Measurements from ENCODE around the gene TNFAIP2.

Gene TNFAIP2

DNA sequence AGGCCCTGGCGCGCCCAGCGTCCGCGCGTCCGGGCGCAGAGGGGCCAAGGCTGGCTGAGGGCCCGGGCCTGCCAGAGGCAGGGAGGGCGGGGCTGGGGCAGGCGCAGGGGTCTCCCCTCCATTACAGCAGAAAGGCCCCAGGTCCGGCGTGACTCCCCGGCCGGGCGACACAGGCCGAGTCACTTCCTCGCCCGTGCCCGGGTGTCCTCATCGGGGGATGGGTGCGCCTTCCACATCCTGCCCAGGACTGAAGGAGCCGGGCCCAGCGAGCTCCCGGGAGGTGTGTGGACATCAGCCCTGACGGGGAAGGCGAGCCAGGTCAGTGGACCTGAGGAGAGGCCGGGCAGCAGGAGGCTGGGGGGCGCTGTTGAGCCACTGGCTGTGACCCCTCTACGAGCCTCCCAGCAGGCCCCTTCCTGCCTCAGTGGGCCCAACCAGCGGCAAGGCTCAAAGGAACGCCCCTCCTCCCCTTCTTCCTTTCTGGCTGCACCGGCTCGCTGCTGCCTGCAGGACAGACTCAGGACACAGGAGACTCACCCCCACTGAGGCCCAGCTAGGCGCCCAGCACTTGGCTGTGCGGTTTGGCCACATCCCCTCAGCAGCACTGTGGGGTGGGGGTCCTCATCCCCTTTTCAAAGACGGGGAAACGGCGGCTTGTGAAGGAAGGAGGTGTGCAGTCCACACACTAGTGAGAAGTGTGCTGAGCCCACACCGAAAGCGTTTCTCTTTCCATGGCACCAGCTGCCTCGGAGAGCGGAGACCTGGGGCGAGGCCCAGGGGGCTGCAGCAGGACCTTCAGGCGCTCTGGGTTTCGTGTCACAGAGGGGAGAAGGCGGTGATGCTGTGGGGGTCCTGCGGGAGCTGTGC is 606 bp downstream of the TNFAIP2 start:
- DNase-seq = no peak

DNA sequence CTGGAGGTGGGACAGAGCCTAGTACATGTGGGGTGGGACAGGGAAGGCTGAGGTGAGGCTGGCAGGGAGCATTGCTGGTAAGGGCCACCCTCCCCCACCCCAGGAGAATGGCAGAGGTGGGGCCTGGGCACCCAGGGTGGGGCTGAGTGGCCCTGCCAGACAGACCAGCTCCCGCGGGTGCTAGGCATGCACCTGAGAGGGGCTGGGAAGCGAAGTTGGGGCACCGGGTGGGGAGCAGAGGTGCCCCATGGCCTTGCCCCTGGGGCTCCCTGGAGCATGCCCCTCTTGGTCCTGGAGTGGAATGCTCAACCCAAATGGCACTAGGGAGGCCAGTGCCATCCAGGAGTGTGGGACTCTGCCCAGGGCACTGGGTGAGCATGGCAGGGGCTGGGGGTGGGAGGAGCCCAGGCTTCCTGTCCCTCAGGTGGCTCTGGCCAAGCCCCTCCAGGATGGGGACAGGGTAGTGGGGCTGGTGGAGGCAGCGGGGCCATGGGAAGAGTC is 1.3 kb downstream of the TNFAIP2 start:
- DNase-seq = no peak

DNA sequence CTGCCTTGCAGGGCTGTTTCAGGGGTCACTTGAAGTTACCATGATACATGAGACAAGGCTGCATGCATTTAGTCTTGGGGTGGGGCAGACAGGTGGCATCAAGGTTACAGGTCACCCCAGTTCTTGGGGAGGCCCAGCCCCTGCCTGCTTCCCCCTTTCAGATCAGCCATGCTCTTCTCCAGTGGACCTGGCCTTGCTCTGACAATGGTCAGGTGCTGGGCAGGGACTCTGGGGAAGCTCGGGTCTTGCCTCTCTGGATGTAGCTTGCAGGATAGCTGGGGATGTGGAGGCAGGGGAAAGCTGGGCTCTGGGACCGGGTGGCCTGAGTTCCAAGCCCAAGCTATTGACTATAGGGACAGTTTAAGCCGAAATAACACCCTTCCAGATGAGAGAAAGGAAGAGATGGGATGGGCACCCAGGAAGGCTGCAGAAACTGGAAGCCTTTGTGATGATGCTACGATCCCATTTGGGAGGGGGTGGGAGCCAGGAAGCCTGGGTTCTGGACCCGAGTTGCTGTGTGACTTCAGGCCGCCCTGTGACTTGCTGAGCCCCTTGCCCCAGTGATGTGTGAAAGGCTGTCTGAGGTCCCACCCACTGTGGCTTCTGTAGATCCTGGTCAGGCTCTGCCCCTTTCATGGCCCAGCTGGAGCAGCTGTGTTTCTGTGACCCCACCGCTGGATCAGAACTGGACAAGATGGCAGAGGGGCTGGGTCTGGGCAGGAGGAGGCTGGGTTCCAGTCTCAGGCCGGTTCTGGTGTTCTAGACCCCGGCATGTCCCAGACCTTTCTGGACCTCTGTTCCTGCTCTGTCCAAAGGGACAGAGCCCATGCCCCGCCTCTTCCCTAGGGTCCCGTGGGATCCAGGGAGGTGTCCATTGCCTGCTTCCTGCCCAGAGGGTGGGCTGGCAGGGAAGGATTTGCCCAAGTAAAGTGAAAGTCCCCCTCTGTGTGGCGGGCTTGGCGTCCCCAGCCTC is 2.1 kb downstream of the TNFAIP2 start:
- no peak for DNase-seq

DNA sequence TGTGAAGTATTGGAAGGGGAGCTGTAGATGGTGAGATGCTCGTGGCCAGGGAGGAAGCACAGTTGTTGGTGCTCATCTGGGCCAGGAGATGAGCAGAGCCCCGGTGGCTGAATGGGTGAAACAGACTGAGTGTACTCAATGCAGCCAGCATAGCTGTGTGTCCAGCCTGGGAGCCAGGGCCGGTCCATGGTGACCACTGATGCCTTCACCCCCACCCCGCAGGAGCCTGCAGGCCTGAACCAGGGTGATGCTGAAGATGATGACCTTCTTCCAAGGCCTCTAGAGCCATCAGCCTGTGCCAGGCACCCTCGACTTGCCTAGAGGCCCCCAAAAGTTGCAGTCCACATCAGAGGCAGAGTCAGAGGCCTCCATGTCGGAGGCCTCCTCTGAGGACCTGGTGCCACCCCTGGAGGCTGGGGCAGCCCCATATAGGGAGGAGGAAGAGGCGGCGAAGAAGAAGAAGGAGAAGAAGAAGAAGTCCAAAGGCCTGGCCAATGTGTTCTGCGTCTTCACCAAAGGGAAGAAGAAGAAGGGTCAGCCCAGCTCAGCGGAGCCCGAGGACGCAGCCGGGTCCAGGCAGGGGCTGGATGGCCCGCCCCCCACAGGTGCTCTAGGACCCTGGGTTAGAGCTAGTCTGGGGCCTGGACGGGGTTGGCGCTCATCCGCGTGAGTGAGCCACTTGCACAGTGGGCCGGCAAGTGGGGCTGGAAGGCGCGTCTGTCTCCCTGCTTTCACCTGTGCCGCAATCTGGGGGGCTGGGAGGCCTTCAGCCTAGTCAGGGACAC is 3.0 kb downstream of the TNFAIP2 start:
- DNase-seq = no peak

DNA sequence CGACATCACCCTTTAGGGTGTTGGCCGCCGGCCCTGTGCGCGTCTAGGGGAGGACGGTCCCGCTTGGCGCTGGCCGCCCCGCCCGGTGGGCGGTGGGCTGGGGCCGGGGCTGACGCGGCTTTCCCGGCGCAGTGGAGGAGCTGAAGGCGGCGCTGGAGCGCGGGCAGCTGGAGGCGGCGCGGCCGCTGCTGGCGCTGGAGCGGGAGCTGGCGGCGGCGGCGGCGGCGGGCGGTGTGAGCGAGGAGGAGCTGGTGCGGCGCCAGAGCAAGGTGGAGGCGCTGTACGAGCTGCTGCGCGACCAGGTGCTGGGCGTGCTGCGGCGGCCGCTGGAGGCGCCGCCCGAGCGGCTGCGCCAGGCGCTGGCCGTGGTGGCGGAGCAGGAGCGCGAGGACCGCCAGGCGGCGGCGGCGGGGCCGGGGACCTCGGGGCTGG is 3.6 kb downstream of the TNFAIP2 start:
- no peak for DNase-seq

DNA sequence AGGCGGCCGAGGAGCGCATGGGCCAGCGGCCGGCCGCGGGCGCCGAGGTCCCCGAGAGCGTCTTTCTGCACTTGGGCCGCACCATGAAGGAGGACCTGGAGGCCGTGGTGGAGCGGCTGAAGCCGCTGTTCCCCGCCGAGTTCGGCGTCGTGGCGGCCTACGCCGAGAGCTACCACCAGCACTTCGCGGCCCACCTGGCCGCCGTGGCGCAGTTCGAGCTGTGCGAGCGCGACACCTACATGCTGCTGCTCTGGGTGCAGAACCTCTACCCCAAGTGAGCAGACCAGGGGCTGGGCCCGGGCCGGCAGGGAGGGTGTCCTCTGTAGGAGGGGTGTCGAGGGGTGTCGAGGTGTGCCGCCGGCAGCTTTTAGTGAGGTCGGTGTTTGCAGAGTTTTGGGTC is 4.1 kb downstream of the TNFAIP2 start:
- DNase-seq = no peak

DNA sequence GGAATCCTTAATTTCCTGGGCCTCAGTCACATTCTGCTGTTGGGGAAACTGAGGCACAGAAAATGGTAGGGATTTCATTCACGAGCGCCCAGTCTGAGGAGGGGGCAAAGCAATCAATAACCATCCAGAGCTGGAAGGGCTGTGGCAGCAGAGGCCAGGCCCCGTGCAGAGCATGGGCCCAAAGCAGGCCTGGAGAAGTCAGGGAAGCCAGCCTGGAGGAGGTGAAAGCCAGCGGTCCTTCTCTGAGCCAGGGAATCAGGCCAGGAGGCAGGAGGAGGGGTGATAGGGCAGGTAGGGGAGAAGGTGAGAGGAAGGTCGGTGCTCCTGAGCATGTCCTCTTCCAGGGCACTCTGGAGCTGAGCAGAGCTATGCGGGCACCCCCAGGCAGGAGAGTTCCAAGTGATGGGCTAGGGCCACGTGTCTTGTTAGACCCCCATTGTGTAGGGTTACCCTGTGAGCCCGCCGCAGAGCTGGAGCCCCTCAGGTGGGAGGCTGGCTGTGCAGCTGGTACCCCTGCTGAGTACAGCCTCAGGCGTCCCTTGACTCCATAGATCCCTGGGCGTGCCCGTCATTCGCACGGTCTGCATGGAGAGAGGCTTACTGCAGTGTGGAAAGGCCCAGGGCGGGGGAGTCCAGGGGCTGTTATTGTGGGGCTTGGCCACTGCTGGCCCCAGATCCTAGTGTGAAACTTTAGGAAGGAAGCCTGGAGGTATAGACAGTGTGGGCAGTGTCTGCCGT is 4.8 kb downstream of the TNFAIP2 start:
- DNase-seq = no peak

DNA sequence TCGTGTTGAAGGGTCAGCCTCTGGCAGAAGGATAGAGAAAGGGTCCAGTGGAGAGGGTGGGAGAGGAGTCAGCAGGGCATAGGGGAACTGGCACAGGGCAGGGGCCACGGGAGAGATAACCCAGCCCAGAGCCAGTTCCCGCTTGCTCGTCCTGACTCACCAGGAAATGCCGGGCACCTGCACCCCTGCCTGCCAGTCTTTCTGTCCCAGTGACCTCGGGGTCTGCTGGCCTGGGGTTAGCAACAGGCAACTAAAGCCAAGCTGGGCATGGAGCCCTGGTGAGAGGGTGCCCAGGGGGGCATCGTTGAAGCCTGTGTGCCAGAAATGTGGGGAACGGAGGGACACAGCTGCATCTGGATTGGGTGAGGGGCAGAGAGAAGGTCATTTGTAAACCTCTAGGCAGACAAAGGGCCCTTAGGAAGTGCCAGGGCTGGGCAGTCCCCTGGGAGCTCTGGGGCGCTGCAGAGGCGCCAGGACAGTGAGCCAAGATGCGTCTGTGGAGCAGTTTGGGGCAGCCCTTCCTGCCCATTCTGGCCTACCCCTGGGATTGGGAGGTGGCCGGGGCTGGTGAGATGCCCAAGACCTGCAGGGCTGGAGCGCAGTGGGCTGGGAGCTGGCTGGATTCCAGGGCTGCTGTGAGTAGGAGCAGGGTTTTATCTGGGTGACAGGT is 5.5 kb downstream of the TNFAIP2 start:
- DNase-seq = no peak

DNA sequence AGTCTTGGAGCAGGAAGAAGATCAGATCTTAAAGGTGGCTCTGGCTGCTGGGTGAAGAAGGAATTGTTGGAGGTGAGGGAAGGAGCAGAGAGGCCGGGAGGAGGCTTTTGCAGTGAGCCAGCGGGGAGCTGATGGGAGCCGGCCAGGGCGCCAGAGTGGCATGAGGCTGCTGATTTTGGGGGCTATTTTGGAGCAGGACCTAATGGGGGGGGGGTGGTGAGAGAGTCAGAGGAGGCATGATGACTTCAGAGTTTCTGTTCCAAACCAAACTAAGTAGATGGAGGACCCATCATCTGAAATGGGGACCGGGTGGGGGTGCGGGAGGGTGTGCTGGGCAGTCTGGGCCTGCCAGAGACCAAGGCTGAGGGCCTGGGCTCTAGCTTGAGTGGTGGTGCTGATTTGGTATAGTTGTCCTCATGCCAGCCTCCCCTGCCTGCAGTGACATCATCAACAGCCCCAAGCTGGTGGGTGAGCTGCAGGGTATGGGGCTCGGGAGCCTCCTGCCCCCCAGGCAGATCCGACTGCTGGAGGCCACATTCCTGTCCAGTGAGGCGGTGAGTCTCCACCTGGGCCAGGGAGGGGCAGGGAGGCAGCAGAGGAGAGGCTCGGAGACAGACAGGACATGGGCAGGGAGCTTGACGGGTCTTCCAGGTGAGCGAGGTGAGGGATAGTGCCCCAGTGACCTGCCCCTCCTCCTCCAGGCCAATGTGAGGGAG is 6.2 kb downstream of the TNFAIP2 start:
- no peak for DNase-seq

DNA sequence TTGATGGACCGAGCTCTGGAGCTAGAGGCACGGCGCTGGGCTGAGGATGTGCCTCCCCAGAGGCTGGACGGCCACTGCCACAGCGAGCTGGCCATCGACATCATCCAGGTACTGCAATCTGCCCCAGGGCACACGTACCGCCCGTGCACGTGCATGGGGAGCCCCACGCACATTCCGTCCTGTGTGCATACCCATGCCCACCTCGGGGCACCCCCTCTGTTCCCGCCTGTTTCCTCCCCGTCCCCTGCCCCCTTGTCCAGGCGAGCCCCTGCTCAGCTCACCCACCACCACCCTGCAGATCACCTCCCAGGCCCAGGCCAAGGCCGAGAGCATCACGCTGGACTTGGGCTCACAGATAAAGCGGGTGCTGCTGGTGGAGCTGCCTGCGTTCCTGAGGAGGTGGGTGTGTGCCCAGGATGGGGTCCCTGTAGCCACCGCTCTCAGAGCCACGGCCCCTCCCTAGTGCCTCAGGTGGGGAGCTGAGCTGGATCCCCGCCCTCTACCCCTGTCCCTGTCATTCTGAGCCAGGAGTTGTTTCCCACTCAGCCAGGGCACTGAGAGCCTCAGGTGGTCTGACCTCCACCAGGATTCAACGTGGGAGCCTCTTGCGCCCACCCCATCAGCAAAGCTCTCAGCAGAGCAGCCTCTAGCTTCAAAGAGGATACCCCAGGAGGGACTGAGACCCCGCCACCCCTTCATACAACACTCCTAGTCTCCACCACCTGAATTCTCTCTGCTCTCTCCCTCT is 6.9 kb downstream of the TNFAIP2 start:
- DNase-seq = no peak

DNA sequence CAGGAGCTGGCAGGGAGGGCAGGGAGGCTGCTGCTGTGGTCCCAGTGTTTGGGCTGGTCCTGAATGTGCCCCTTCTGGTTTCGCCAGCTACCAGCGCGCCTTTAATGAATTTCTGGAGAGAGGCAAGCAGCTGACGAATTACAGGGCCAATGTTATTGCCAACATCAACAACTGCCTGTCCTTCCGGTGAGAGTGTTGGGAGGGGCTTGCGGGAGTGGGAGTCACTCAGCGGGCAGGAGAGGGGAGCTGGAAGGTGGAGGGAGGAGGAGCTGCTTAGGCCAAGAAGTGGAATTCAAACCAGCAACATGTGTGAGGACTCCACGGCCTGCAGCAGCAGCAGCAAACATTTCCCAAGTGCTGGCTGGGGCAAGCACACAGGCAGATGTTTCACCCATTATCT is 7.7 kb downstream of the TNFAIP2 start:
- no peak for DNase-seq

DNA sequence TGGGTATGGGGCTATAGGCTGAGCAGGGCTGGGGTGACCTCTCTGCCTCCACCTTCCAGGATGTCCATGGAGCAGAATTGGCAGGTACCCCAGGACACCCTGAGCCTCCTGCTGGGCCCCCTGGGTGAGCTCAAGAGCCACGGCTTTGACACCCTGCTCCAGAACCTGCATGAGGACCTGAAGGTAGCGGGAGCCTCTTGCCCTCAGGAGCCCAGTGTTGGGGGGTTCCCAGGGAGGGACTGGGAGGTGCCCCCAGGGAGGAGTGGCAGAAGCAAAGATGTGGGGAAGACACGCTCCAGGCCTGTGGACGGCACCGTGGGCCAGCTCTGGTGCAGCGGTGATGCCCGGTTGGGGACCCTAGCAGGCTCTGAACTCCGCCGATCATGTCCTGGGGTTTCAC is 8.3 kb downstream of the TNFAIP2 start:
- no peak for DNase-seq

DNA sequence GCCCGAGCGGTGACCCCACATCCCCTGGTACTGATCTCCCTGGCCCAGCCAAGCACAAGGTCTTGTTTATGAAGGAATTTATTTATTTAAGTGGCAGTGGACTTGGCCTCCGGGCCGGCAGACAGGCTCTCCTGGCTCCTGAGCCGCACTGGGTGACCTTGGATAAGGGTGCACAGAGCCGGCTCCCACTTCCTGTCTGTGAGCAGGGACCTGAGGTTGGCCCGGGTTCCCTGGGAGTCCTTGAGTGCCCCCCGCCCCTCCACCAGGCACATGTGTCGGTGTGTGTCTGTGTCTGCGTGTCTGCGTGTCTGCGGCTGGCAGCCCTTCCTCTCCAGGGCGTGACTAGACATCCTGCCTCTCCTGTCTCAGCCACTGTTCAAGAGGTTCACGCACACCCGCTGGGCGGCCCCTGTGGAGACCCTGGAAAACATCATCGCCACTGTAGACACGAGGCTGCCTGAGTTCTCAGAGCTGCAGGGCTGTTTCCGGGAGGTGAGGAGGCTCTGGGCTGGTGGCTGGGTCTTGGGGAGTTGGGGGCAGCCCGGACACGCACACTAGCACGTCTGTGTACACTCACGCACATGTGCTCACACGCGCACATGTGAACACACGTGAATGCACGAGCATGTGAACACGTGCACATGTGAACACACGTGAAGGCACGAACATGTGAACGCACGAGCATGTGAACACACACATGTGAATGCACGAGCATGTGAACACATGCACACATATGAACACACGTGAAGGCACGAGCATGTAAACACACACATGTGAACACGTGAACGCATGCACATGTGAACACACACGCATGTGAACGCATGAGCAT is 9.3 kb downstream of the TNFAIP2 start:
- DNase-seq = no peak

DNA sequence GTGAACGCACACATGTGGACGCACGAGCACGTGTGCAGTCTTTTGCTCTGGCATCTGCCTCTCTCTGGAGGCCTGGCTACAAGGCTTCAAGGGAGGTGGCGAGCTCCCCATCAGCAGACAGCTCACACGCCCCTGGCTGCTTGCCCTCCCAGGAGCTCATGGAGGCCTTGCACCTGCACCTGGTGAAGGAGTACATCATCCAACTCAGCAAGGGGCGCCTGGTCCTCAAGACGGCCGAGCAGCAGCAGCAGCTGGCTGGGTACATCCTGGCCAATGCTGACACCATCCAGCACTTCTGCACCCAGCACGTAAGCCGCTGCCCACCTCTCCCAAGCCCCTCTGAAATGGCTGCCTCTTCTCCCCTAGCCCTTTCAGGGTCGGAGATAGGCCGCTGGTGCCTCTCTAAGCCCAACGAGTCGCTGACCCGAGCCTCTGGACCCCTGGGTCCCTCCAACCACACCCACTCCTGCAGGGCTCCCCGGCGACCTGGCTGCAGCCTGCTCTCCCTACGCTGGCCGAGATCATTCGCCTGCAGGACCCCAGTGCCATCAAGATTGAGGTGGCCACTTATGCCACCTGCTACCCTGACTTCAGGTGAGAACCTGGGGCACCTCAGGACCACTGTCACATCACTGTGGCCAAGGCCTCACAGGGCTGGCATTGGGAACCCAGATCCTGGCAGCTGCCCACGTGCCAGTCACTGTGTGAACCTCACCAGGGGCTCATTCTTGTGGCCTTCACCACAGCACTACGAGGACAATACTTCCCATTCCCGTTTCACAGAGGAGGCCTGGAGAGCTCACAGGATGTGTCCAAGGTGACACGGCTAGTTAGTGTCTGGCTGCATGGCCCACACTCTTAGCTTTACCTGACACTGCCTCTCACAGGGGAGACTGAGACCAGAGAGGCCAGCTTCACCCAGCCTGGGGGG is 10.2 kb downstream of the TNFAIP2 start:
- DNase-seq = no peak

DNA sequence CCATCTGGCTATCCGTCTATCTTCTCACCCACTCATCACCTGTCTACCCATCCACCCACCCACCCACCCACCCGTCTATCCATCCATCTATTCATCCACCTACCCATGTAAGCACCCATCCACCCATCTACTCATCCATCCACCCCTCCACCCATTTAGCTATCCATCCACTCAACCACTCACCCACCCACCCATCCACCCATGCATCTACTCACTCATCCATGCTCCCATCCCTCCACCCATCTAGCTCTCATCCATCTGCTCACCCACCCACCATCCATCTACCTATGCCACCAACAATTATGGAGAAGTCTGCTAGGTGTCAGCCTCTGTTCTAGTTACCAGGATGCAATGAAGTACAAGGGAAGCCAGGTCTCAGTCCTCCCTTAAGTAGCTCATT is 11.1 kb downstream of the TNFAIP2 start:
- no peak for DNase-seq

DNA sequence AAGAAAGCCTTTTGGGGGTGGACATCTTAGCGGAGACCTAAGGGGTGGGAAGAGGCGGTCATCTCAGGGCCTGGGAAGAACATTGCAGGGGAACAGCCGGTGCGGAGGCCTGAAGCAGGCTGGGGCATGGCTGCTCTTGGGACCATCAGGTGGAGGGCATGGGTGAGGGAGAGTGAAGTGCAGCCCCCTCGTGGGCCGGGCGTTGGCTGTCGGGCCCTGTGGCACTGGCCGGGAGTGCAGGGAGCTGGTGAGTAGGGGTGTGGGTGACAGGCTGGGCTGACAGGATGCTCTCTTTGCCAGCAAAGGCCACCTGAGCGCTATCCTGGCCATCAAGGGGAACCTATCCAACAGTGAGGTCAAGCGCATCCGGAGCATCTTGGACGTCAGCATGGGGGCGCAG is 11.7 kb downstream of the TNFAIP2 start:
- DNase-seq = no peak

DNA sequence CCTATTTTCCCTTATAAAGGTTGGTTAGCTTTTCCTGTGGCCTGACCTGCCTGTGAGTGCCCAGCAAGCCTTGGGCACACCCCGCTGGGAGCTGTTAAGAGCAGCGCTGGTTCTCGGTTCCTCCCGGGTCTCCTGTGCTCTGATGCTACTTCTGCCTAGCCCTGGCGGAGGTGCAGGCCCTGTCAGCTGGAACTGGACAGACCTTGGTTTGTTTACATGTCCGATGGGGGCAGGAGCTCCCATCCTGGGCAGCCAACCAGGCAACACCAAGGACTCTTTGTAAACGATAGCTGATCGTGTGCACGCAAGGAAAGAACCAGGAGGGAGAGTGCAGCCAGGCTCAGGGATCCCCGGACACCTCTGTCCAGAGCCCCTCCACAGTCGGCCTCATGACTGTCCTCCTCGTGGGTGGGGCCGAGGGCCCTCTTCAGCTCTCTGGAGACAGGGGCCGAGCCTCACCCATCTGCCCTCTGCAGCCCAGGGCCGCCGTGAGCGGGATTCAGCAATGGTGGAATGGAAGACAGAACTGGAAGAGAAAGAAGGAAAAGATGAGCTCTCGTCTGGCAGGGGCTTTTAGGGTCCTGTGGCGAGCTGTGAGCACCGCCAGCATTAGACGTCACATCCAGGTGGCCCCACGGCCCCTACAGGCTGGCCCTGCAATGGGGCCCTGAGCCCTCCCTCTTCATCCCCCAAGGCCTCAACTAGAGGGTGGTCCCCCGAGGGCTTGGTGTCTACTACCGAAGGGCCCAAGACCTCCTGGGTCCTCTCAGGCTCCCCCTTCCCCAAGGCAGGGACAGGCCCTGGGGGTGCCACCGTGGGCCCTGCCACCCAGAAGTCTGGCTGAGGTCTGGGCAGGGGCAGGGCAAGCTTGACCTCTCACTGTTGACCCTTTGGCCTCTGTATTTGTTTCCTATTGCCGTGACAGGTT is 12.3 kb downstream of the TNFAIP2 start:
- no peak for DNase-seq
